ENCODE measurements around the gene ZNF750. TPM values are rescaled to one million over a fixed set of nuclear protein-coding genes. Genes with fewer than 3 reads are reported as not detected.

Gene ZNF750
- total RNA-seq, 1 experiment from 2014 or later: not detected

- no peaks in the 10 kb centered on the region for H3K9me3 ChIP-seq (ENCODE audit: low read length)
- no peaks in the 10 kb centered on the region for H3K9me2 ChIP-seq (replicated peaks; ENCODE audit: insufficient read depth, low read length)
- H3K79me2 ChIP-seq (ENCODE audit: low read length): peaks cover 14% of the 10 kb centered on the region; the same call in 1 of the 2 replicates
- H4K20me1 ChIP-seq (ENCODE audit: insufficient read depth, low read depth, low read length): no peaks in the 10 kb centered on the region
- H3K9ac ChIP-seq (ENCODE audit: low read length): no peak overlapping the region
- H3K36me3 ChIP-seq (ENCODE audit: insufficient read depth, low read length): no peaks in the 10 kb centered on the region
- no peak overlapping the region for H3K4me2 ChIP-seq (ENCODE audit: low read depth, low read length, poor library complexity, severe bottlenecking)
- no peak overlapping the region for H3K27ac ChIP-seq (ENCODE audit: low read length)
- no peaks in the 10 kb centered on the region for H3K4me1 ChIP-seq (ENCODE audit: low read length)
- no peak for DNase-seq
- H3K4me3 ChIP-seq (ENCODE audit: low read length): no peak overlapping the region
- no peak overlapping the region for H2AFZ ChIP-seq (ENCODE audit: low read length)
- no peaks in the 10 kb centered on the region for H3K27me3 ChIP-seq (ENCODE audit: low read length)
Measured at GRCh38 chr17:82856361-82856760, 16.5 kb upstream of the ZNF750 start.

- Histone ChIP-seq H3K27ac (ENCODE audit: low read length) (no peak overlapping the region), H3K36me3 (ENCODE audit: insufficient read depth, low read length) (no peaks in the 10 kb centered on the region), H3K4me3 (ENCODE audit: low read length) (no peak overlapping the region), H3K9me2 (replicated peaks; ENCODE audit: insufficient read depth, low read length) (no peaks in the 10 kb centered on the region), H2AFZ (ENCODE audit: low read length) (no peak overlapping the region), H4K20me1 (ENCODE audit: insufficient read depth, low read depth, low read length) (no peaks in the 10 kb centered on the region), H3K9me3 (ENCODE audit: low read length) (no peaks in the 10 kb centered on the region), H3K4me2 (ENCODE audit: low read depth, low read length, poor library complexity, severe bottlenecking) (no peak overlapping the region), H3K9ac (ENCODE audit: low read length) (no peak overlapping the region), H3K4me1 (ENCODE audit: low read length) (no peaks in the 10 kb centered on the region), H3K79me2 (ENCODE audit: low read length) (peaks cover 18% of the 10 kb centered on the region; the same call in 1 of the 2 replicates), H3K27me3 (ENCODE audit: low read length) (no peaks in the 10 kb centered on the region)
- no peak for DNase-seq
Measured at GRCh38 chr17:82854226-82854625, 14.4 kb upstream of the ZNF750 start.

DNA sequence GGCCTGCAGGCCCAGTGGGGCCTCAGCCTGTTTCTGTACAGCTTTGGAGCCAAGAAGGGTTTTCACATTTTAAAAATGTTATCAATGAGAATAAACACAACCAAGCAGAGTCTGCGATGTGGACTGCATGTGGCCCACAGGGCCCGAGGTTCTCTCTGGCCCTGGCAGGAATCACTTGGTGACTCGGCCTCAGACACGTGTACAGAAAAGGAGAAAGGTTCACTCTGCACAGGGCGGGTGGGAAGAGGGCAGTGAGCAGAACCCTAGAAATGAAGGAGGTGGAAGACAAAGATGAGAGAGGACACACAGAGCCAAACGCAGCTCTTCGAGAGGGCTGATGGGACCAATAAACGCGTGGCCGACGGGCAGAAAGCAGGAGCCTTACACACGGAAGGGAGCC lies 11.6 kb upstream of the ZNF750 start:
- H4K20me1 ChIP-seq (ENCODE audit: insufficient read depth, low read depth, low read length): no peaks in the 10 kb centered on the region
- DNase-seq: no peak
- H3K79me2 ChIP-seq (ENCODE audit: low read length): peaks cover 13% of the 10 kb centered on the region; the same call in 1 of the 2 replicates
- H3K27ac ChIP-seq (ENCODE audit: low read length): no peak overlapping the region
- H3K4me1 ChIP-seq (ENCODE audit: low read length): no peaks in the 10 kb centered on the region
- H3K4me3 ChIP-seq (ENCODE audit: low read length): no peak overlapping the region
- H3K9me2 ChIP-seq (replicated peaks; ENCODE audit: insufficient read depth, low read length): no peaks in the 10 kb centered on the region
- H3K27me3 ChIP-seq (ENCODE audit: low read length): no peaks in the 10 kb centered on the region
- H3K4me2 ChIP-seq (ENCODE audit: low read depth, low read length, poor library complexity, severe bottlenecking): no peak overlapping the region
- H2AFZ ChIP-seq (ENCODE audit: low read length): no peak overlapping the region
- H3K9me3 ChIP-seq (ENCODE audit: low read length): no peaks in the 10 kb centered on the region
- H3K9ac ChIP-seq (ENCODE audit: low read length): no peak overlapping the region
- H3K36me3 ChIP-seq (ENCODE audit: insufficient read depth, low read length): no peaks in the 10 kb centered on the region

DNA sequence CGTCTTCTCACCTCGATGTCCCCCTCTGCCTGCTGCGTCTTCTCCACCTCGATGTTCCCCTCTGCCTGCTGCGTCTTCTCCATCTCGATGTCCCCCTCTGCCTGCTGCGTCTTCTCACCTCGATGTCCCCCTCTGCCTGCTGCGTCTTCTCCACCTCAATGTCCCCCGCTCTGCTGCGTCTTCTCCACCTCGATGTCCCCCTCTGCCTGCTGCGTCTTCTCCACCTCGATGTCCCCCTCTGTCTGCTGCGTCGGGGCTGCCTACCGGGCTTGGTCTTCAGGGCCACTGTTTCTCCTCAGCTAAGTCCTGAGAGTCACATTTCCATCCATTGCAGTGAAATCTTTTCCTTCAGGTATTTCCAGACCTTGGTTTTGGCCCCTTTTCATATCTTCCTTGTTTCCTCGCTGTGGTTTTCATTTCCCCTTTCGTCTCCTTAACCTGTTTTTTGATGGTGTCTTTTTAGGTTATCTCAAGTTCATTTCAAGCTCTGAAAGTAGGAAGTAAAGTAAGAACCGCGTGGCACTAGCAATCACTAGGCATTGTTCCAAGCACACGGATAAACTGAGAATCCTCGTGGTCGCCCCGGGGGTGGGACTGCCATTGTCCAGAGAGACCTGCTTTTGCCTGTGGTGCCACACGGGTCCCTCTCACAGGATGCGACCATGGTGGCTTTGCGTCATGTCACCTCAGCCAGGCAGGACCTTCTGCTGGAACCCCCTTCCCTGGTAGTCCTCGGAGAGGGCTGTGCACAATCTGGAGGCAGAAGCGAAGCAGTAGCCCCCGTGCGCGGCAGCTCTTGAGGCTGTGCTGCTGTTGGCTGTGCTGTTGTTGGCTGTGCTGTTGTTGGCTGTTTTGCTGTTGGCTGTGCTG lies 9.5 kb upstream of the ZNF750 start:
- no peak overlapping the region for H2AFZ ChIP-seq (ENCODE audit: low read length)
- H3K27ac ChIP-seq (ENCODE audit: low read length): no peak overlapping the region
- H3K4me3 ChIP-seq (ENCODE audit: low read length): no peak overlapping the region
- no peaks in the 10 kb centered on the region for H3K9me2 ChIP-seq (replicated peaks; ENCODE audit: insufficient read depth, low read length)
- H3K36me3 ChIP-seq (ENCODE audit: insufficient read depth, low read length): no peaks in the 10 kb centered on the region
- no peaks in the 10 kb centered on the region for H3K27me3 ChIP-seq (ENCODE audit: low read length)
- H4K20me1 ChIP-seq (ENCODE audit: insufficient read depth, low read depth, low read length): no peaks in the 10 kb centered on the region
- no peak overlapping the region for H3K9ac ChIP-seq (ENCODE audit: low read length)
- no peaks in the 10 kb centered on the region for H3K4me1 ChIP-seq (ENCODE audit: low read length)
- H3K79me2 ChIP-seq (ENCODE audit: low read length): peaks cover 13% of the 10 kb centered on the region; the same call in 1 of the 2 replicates
- no peak overlapping the region for H3K4me2 ChIP-seq (ENCODE audit: low read depth, low read length, poor library complexity, severe bottlenecking)
- no peaks in the 10 kb centered on the region for H3K9me3 ChIP-seq (ENCODE audit: low read length)
- DNase-seq: no peak

DNA sequence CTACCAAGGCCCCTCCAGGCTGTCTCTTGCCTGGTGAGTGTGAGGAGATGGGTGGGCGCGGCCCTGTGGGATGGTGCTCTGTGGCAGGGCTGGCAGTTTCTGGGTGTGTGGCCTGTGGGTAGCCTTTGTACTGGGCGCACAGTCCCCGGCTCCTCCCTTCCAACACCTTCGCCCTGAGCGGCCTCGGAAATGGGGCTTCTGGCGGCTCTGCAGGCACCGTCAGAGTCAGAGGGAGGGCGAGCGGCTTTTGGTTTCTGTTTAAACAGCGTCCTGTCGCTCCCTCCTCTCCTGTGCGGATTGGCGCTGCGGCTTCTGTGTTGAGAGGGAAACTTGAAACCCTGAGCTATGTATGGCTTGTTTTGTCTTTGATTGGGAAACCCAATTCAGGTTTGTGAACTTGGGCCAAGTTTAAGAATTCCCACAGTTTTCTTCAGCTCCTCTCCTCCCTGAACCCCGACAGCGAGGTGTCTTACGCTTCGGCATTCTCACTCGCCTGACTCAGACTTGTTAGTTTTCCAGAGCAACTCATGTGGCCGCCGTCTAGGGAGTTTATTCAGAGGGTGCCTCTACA lies 8.3 kb upstream of the ZNF750 start:
- DNase-seq: no peak
- Histone ChIP-seq H3K27ac (ENCODE audit: low read length) (no peak overlapping the region), H3K4me2 (ENCODE audit: low read depth, low read length, poor library complexity, severe bottlenecking) (no peak overlapping the region), H3K9me3 (ENCODE audit: low read length) (no peaks in the 10 kb centered on the region), H3K9me2 (replicated peaks; ENCODE audit: insufficient read depth, low read length) (no peaks in the 10 kb centered on the region), H4K20me1 (ENCODE audit: insufficient read depth, low read depth, low read length) (no peaks in the 10 kb centered on the region), H3K4me1 (ENCODE audit: low read length) (no peaks in the 10 kb centered on the region), H3K4me3 (ENCODE audit: low read length) (no peak overlapping the region), H3K27me3 (ENCODE audit: low read length) (no peaks in the 10 kb centered on the region), H3K79me2 (ENCODE audit: low read length) (peaks cover 13% of the 10 kb centered on the region; the same call in 1 of the 2 replicates), H2AFZ (ENCODE audit: low read length) (no peak overlapping the region), H3K9ac (ENCODE audit: low read length) (no peak overlapping the region), H3K36me3 (ENCODE audit: insufficient read depth, low read length) (no peaks in the 10 kb centered on the region)

- Histone ChIP-seq H3K9ac (ENCODE audit: low read length) (no peak overlapping the region), H3K9me2 (replicated peaks; ENCODE audit: insufficient read depth, low read length) (no peaks in the 10 kb centered on the region), H3K4me2 (ENCODE audit: low read depth, low read length, poor library complexity, severe bottlenecking) (no peak overlapping the region), H3K9me3 (ENCODE audit: low read length) (no peaks in the 10 kb centered on the region), H3K4me3 (ENCODE audit: low read length) (no peak overlapping the region), H3K27me3 (ENCODE audit: low read length) (no peaks in the 10 kb centered on the region), H3K27ac (ENCODE audit: low read length) (no peak overlapping the region), H4K20me1 (ENCODE audit: insufficient read depth, low read depth, low read length) (no peaks in the 10 kb centered on the region), H3K36me3 (ENCODE audit: insufficient read depth, low read length) (no peaks in the 10 kb centered on the region), H3K4me1 (ENCODE audit: low read length) (no peaks in the 10 kb centered on the region), H3K79me2 (ENCODE audit: low read length) (peaks cover 6% of the 10 kb centered on the region; the same call in 1 of the 2 replicates), H2AFZ (ENCODE audit: low read length) (no peak overlapping the region)
- no peak for DNase-seq
Measured at GRCh38 chr17:82846061-82846691, 6.4 kb upstream of the ZNF750 start.

DNA sequence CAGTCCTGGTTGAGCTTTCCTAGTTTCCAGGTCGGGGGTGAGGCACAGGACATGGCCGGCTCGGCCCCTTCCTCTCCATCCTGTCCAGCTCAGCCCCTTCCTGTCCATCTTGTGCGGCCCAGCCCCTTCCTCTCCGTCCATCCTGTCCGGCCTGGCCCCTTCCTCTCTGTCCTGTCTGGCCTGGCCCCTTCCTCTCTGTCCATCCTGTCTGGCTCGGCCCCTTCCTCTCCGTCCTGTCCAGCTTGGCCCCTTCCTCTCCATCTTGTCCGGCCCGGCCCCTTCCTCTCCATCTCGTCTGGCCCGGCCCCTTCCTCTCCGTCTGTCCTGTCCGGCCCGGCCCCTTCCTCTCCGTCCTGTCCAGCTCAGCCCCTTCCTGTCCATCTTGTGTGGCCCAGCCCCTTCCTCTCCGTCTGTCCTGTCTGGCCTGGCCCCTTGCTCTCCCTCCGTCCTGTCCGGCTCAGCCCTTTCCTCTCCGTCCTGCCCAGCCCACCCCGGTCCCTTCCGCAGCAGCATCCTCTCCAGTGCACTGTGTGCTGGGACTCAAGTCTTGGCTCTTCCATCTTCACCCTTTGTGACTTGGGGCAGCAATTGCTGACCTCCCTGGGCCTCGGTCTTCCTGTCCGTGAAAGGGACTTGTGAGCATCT lies 5.5 kb upstream of the ZNF750 start:
- Histone ChIP-seq H3K27ac (ENCODE audit: low read length) (no peak overlapping the region), H3K27me3 (ENCODE audit: low read length) (no peaks in the 10 kb centered on the region), H3K4me2 (ENCODE audit: low read depth, low read length, poor library complexity, severe bottlenecking) (no peak overlapping the region), H3K9me3 (ENCODE audit: low read length) (no peaks in the 10 kb centered on the region), H4K20me1 (ENCODE audit: insufficient read depth, low read depth, low read length) (no peaks in the 10 kb centered on the region), H3K36me3 (ENCODE audit: insufficient read depth, low read length) (no peaks in the 10 kb centered on the region), H3K9me2 (replicated peaks; ENCODE audit: insufficient read depth, low read length) (no peaks in the 10 kb centered on the region), H3K9ac (ENCODE audit: low read length) (no peak overlapping the region), H2AFZ (ENCODE audit: low read length) (no peak overlapping the region), H3K4me1 (ENCODE audit: low read length) (no peaks in the 10 kb centered on the region), H3K4me3 (ENCODE audit: low read length) (no peak overlapping the region), H3K79me2 (ENCODE audit: low read length) (no peaks in the 10 kb centered on the region)
- DNase-seq: no peak

DNA sequence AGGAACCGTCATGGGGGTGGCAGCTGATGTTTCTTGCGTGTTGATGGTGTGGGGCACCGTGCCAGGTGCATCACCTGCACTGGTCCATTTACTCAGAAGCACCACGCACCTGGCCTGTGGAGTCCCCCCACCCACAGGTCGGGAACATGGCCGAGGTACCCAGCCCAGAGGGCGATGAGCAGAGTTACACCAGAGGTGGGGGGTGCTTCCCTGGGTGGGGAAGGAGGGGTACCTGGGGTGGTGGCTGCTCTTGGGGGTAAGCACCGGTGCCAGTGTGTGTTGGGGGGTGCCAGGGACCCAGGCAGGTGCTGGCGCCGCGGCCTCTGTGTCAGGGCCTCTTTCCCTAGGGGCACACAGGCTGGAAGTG lies 5.0 kb upstream of the ZNF750 start:
- Histone ChIP-seq H3K4me3 (ENCODE audit: low read length) (no peak overlapping the region), H4K20me1 (ENCODE audit: insufficient read depth, low read depth, low read length) (no peaks in the 10 kb centered on the region), H3K4me1 (ENCODE audit: low read length) (no peaks in the 10 kb centered on the region), H3K36me3 (ENCODE audit: insufficient read depth, low read length) (no peaks in the 10 kb centered on the region), H3K9me3 (ENCODE audit: low read length) (no peaks in the 10 kb centered on the region), H3K9ac (ENCODE audit: low read length) (no peak overlapping the region), H3K27ac (ENCODE audit: low read length) (no peak overlapping the region), H3K9me2 (replicated peaks; ENCODE audit: insufficient read depth, low read length) (no peaks in the 10 kb centered on the region), H3K4me2 (ENCODE audit: low read depth, low read length, poor library complexity, severe bottlenecking) (no peak overlapping the region), H3K27me3 (ENCODE audit: low read length) (no peaks in the 10 kb centered on the region), H3K79me2 (ENCODE audit: low read length) (no peaks in the 10 kb centered on the region), H2AFZ (ENCODE audit: low read length) (no peak overlapping the region)
- no peak for DNase-seq

Measured in Karpas-422 (cell line).